Activated CD4-positive, alpha-beta T cell treated with anti-CD3 and anti-CD28 coated beads, Interleukin-2, Interleukin-4, amounts not matched to agents 100 ng/mL and 50 ng/mL, durations not matched to agents 16 hours and 8 hours (primary cell): Measurements from ENCODE around the gene MYO5B.
A peak's percentile ranks its signal among the peaks of the same experiment; 100 is the strongest.
"Not testable (repeated sequence)": the region's sequence is repeated elsewhere in the genome, so short reads cannot be mapped to it uniquely, and the experiment has no call there.

Experiments used
- DNase-seq: peaks from one replicate; pipeline ENCODE4 v3.0.0-alpha.2; 2020; ENCODE audit warnings: low spot score

MYO5B gene

GRCh38 chr18:50194631-50195532, at the start of gene MYO5B:
Gene MYO5B (minus strand): TSS chr18:50195147. CDS start chr18:50194793, 354 bp downstream.
- peak; percentile 18 for DNase-seq

DNA sequence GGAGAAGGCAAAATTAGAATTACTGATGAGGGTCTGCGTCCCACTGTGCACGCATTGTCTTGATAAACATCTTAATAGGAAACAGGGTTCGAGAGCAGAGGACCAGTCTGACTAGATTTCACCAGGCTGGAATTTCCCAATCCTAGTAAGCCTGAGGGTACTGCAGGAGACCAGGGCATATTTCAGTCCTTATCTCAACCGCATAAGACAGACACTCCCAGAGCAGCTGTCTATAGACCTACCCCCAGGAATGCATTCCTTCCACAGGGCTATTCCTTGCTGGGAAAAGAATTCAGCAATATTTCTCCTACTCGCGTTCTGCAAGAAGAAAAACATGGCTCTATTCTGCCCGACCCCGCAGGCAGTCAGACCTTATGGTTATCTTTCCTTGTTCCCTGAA, 46.8 kb upstream of the MYO5B start:
- not testable (repeated sequence) for DNase-seq

- peak; percentile 54 for DNase-seq
Measured at GRCh38 chr18:50240080-50240563, 45.2 kb upstream of the MYO5B start.

DNA sequence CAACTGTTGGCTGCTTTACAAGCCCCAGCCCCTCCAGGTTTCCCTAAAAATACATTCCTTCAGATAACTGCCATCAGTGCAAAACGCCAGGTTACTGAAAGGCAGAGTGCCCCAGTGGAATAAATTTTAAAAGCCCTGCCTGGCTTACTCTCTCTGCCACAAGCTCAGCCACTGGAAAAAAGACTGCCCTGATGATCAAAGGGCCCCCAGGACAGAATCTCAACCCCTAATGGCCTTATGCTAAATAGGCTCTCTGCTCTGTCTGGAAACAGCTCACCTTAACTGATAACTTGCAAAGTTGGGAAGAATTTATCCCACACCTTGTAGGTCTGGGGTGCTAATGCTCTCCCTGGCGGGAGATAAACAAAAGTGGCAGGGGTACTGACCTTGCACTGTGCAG, 37.5 kb upstream of the MYO5B start:
- no peak for DNase-seq

DNA sequence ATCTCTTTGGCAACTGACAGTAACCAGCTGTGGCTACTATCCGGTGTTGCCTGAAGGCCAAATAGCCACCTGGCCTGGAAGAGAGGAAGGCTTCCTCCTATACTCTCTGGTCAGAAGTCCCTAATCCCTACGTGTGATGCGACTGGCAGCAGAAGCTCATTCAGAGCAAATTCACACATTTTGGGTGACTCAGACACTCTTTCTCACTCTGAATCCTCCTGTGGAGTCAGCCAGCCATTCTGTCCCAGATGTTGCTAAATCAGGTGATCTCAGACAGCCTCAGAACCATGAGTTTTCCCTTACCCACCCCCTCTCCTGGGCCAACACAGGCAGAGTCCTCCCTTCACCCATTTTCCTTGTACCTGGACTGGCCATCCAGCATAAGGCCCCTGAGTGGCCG, 36.7 kb upstream of the MYO5B start:
- peak; percentile 61 for DNase-seq

DNA sequence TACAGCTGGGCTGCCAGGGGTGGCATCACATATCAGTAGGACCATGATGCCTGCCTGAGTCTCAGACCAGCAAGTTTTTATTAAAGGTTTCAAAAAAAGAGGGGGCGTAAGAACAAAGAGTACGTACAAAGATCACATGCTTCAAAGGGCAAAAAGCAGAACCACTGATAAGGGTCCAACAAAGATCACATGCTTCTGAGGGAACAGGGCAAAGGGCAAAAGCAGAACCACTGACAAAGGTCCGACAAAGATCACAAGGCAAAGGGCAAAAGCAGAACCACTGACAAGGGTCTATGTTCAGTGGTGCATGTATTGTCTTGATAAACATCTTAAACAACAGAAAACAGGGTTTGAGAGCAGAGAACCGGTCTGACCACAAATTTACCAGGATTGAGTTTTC, 25.3 kb upstream of the MYO5B start:
- not testable (repeated sequence) for DNase-seq

DNA sequence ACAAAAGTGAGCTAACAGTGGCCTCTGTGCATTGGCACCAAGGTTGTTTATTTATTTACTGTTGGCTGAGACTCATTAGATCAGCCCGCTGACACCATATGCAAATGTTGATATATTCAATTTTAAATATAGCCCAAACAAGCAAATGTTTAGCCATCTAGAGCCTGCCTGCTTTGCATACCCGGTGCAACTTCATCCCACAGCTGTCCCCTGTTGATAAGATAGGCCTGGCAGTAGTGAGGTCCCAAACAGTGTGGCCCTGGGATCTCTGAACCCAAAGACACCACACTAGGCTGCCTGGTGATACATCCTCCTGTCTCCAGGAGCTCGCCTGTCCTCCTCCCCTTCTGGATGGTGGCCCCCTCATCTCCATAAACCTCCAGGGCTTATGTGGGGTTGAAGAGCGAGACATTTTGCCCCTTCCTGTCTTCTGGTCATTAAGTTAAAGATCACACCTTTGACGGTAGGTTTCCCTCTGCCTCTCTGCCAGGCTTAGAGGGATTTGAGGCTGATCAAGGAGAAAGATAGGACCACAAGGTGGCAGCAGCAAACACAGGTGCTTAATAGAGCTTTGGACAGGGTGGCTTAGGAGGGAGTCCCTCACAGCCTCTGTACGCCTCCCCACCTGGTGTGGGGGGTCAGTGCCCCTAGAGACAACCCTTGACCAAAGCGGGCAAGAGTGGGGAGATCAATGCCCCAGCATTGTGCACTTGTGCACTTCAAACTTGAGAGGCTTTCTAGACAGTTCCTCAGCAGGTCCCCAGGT, 23.7 kb upstream of the MYO5B start:
- DNase-seq, result peak; percentile 37

GRCh38 chr18:50209311-50209710, 14.4 kb upstream of the MYO5B start:
- DNase-seq, result no peak

DNA sequence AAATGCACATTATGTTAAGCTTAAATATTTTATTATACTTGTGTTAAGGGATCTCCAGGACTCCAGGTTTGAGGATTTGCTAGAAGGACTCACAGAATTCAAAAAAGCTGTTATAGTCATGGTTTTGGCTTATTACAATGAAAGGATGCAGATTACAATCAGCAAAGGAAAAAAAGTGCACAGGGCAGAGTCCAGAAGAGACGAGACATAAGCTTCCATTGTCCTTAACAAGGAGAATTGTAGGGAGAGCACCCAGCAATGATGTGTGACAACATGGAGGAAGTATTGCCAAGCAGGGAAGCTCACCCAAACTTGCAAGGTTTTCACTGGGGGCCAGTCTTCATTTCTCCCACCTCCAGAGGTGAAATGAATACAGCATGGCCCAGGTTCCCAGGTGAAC, 12.8 kb upstream of the MYO5B start:
- DNase-seq, result no peak

GRCh38 chr18:50203801-50204604, 9.1 kb upstream of the MYO5B start:
- peak; percentile 13 for DNase-seq

- no peak for DNase-seq
Measured at GRCh38 chr18:50201476-50202018, 6.6 kb upstream of the MYO5B start.

- no peak for DNase-seq
Measured at GRCh38 chr18:50199921-50200320, 5.0 kb upstream of the MYO5B start.

GRCh38 chr18:50199346-50199855, 4.5 kb upstream of the MYO5B start:
- no peak for DNase-seq

DNA sequence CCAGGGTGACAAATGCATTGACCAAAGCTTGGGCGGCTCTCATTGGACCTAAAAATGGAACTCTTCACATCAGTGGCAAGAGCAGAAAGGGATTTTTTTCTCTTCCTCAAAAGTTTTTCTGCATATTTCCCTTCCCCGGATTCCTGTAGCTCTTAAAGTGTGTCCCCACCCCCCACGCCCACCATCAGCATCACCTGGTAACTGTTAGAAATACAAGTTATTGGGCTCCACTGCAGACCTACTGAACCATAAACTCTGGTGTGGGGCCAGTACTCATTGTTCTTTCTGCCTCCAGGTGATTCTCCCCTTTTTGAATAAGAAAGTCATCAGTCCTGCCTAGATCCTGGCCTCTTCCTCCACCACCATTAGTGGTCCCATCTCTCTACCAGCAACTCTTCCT, 1.3 kb upstream of the MYO5B start:
- no peak for DNase-seq

DNA sequence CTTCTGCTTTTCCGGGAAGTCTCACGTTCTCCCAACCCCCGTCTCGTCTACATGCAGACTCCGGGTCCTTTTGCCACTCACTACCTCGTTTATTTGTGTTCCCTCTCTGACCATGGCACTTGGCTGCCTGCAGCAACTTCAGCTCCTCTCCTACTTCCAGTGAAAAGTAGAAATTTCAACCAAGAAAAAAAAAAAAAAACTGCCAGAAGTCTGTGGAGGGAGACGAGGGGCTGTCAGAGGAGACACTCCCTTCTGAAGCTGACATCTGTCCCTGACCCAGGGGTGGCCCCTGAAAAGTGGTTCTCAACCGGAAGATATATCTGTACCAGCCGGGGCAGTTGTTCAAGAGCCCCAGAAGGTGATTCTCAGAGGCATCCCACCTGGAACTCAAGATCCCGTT, 742 bp upstream of the MYO5B start:
- no peak for DNase-seq

DNA sequence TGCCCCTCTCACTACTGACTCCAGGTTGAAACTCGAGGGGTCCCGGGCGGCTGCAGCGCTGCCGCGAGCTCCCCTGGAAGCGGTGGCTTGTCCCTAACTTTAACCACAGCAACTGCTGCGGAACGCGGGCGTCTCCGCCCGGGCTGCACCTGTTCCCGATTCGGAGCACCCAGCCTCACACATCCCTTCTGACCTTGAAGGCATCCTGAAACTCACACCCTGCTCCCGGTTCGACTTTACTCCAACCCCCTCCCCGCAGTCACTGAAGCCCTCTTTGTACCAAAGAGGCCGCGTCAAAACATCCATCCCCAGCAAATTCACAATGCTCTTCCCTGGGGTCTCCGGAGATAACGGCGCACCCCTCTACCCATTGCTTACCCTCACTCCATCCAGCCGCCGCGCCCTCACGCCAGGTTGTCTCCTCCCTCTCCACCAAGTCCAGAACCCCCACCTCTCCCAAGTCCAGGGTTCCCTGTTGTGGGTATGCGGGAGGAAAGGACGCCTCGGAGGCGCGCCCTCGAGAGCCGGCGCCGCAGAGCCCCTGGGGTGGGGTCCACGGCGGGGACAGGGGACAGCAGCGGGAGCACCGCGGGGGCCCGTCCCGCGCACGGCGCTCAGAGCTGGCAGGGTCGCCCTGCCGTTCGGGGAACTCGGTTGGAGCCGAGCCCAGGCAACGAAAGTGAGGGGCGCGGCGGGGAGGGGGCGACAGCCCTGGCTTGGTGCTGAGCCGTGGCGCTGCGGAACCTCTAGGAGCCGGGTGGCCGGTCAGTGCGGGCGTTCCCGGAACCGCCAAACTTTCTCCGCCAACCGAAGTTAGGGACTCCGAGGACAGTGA, 934 bp downstream of the MYO5B start:
- DNase-seq, result no peak

DNA sequence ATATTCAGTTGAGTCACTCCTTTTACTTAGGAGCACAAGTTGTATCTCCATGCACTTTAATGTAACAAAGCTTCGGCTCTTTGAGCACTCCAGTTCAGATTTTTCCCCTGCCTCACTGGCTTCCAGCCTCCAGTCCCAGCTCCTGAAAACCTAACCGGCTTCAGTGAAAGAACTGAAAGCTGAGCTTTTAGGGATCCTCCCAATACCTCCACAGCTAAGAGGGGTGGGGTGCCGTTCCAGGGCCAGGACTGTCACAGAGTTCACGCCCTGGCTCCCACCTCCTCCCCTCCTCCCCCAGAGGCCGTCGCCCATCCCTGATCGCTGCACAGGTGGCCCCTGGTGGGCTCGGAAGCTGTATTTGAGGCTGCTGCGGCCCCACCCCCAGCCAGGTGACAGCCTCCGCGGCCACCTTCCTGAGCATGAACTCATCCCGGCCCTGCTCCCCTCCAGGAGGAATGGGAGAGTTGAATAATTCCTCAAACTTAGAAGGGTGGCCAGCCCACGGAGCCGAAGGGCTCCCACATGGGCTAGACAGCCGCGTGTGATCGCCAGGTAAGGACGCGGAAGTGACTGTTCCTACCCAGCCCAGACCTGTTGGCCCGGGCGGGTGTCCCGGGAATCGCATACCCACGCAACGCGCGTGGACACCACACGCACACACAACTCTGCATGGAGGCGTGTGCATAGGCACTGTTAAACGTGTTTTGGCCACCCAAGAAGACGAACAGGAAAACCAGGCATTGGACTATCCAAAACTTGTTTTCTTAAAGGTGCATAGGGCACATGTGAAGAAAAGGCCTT, 1.8 kb downstream of the MYO5B start:
- DNase-seq, result no peak

GRCh38 chr18:50190926-50191325, 4.0 kb downstream of the MYO5B start:
- no peak for DNase-seq

DNA sequence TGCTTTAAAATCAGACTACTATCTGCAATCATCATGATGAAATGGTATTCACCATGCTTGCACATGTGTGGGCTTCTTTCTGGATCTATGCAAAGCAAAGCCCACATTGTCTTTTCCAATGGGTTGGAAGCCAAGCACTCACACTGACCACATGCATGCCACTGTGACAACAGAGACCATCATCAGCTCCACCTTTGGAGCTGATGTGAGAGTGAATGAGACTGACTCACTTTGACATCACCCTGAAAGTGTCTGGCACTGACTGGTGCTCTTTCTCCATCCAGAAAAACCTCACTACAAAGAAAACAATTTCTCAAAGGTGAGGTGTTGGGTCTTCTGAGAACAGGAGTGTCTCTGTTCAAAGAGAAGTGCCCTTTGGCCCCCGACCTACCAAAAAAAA, 4.7 kb downstream of the MYO5B start:
- DNase-seq, result no peak

- DNase-seq, result no peak
Measured at GRCh38 chr18:50189160-50189559, 5.8 kb downstream of the MYO5B start.
